ENCODE results near the gene CSMD2. TPM values are rescaled to one million over a fixed set of nuclear protein-coding genes. Genes with fewer than 3 reads are reported as not detected.

Gene CSMD2
- total and polyA plus RNA-seq, 2 of the 4 experiments (the other 2 are of a cell fraction), result under 0.01 to 0.36 TPM

- no peaks in the 10 kb centered on the region for H4K20me1 ChIP-seq (ENCODE audit: insufficient read depth, low read length)
- no CpG with 5 or more reads among the region's 11 CpGs for WGBS, 2 experiments (ENCODE audit: extremely low coverage in 2 of 2, insufficient read length in 1 of 2)
- peaks cover 18% of the 10 kb centered on the region for H3K9me3 ChIP-seq (ENCODE audit: control insufficient read depth, insufficient read depth, low read length)
- H3K56ac ChIP-seq (ENCODE audit: extremely low read depth, insufficient read depth, low read length), result no peak overlapping the region
- ATAC-seq (ENCODE audit: low read depth), result no peak
- H3K4me1 ChIP-seq (ENCODE audit: control insufficient read depth, insufficient read depth, low read length), result no peaks in the 10 kb centered on the region
- H2AK9ac ChIP-seq (replicated peaks; ENCODE audit: low read depth, low read length, poor library complexity), result no peak overlapping the region
- ChIA-PET CTCF (no interaction called here), POLR2A (ENCODE audit: unreplicated experiment) (no interaction called here)
- H3K14ac ChIP-seq (replicated peaks; ENCODE audit: low read depth, low read length), result no peak overlapping the region
- H4K5ac ChIP-seq (ENCODE audit: low read depth, low read length), result no peak overlapping the region
- no peaks in the 10 kb centered on the region for H3K9me1 ChIP-seq (ENCODE audit: insufficient read depth, low read length)
- dilution Hi-C loops (cut with HindIII; ENCODE audit: low sequenced_read_pairs, unreplicated experiment) (no loop called here), in situ Hi-C loops (cut with MboI; ENCODE audit: low sequenced_read_pairs) (no loop called here), intact Hi-C loops (cut with micrococcal nuclease) (no loop called here)
- TF ChIP-seq CHD1 (IDR thresholded peaks at IDR 0.05; ENCODE audit: low read depth, low read length) (no peak), SMC3 (IDR thresholded peaks at IDR 0.05; ENCODE audit: low read depth, low read length) (no peak), USF2 (IDR thresholded peaks at IDR 0.05; ENCODE audit: low read depth, low read length) (no peak), BHLHE40 (IDR thresholded peaks at IDR 0.05; ENCODE audit: low read depth, low read length) (no peak), MXI1 (IDR thresholded peaks at IDR 0.05; ENCODE audit: borderline replicate concordance, low read depth, low read length) (no peak), MAFK (IDR thresholded peaks at IDR 0.05; ENCODE audit: low read depth, low read length) (no peak), RAD21 (IDR thresholded peaks at IDR 0.05; ENCODE audit: low read length) (no peak), RFX5 (IDR thresholded peaks at IDR 0.05; ENCODE audit: low read depth, low read length) (no peak), FOS (IDR thresholded peaks at IDR 0.05; ENCODE audit: low read depth, low read length) (no peak), MAZ (IDR thresholded peaks at IDR 0.05; ENCODE audit: borderline replicate concordance, low read depth, low read length) (no peak), CEBPB (IDR thresholded peaks at IDR 0.05; ENCODE audit: low read depth, low read length) (no peak), POLR2A (IDR thresholded peaks at IDR 0.05; ENCODE audit: low read depth, low read length) (no peak), RCOR1 (IDR thresholded peaks at IDR 0.05; ENCODE audit: insufficient replicate concordance, low read length) (no peak), NFE2L2 (IDR thresholded peaks at IDR 0.05; ENCODE audit: low read depth, low read length) (no peak), ELK1 (IDR thresholded peaks at IDR 0.05; ENCODE audit: borderline replicate concordance, low read depth, low read length) (no peak), CTCF (conservative IDR thresholded peaks at IDR 0.05; ENCODE audit: low read depth, low read length) (no peak)
- H3K79me1 ChIP-seq (ENCODE audit: low read depth in 1 of 2, low read length in 2 of 2), result no peaks in the 10 kb centered on the region
- BruUV-seq (replicated peaks), result no TSS peak
- H2BK20ac ChIP-seq (ENCODE audit: low read depth, low read length), result no peak overlapping the region
- no peak overlapping the region for H2BK15ac ChIP-seq (ENCODE audit: low read depth, low read length)
- no peak overlapping the region for H4K8ac ChIP-seq (ENCODE audit: low read depth in 2 of 2, low read length in 2 of 2)
- no peak overlapping the region for H2BK120ac ChIP-seq (ENCODE audit: low read depth, low read length)
- no peak overlapping the region for H3K18ac ChIP-seq (ENCODE audit: low read depth, low read length)
- H2BK5ac ChIP-seq (ENCODE audit: low read depth, low read length, poor library complexity, severe bottlenecking), result no peak overlapping the region
- DNase-seq, result no peak
- H4K91ac ChIP-seq (ENCODE audit: insufficient read depth, low read depth, low read length), result no peak overlapping the region
- H3K9ac ChIP-seq (ENCODE audit: low read depth, low read length), result no peak overlapping the region
- no peaks in the 10 kb centered on the region for H3K27me3 ChIP-seq (ENCODE audit: control insufficient read depth, insufficient read depth, low read length)
- H3K4me2 ChIP-seq (ENCODE audit: low read depth, low read length), result no peak overlapping the region
- no peak overlapping the region for H3K4me3 ChIP-seq (ENCODE audit: insufficient read depth, low read depth, low read length)
- H3K27ac ChIP-seq (ENCODE audit: insufficient read depth, low read length), result no peak overlapping the region
- no peaks in the 10 kb centered on the region for H3K36me3 ChIP-seq (ENCODE audit: control insufficient read depth, insufficient read depth, low read length)
- H2AK5ac ChIP-seq (ENCODE audit: low read depth, low read length), result no peak overlapping the region
- H2AFZ ChIP-seq (replicated peaks; ENCODE audit: low read length, poor library complexity), result no peak overlapping the region
- H3K23ac ChIP-seq (ENCODE audit: low read depth, low read length), result no peak overlapping the region
- H3K4ac ChIP-seq (ENCODE audit: low read depth, low read length), result no peak overlapping the region
Observed at GRCh38 chr1:34028381-34029055, 136.5 kb downstream of the CSMD2 start.
